GM18858 (cell line): ENCODE data around the gene SLC38A9.
"Not testable (repeated sequence)": the region's sequence is repeated elsewhere in the genome, so short reads cannot be mapped to it uniquely, and the experiment has no call there.

Experiments
- ATAC-seq: cut with Tn5 transposase; IDR thresholded peaks from one replicate; pipeline ENCODE4 v1.9.1; 2021; ENCODE audit not compliant: unreplicated experiment

The SLC38A9 gene

GRCh38 chr5:55712023-55712859 lies at the start of gene SLC38A9:
Gene SLC38A9 (minus strand): TSS chr5:55712324. CDS start chr5:55697958, 14,366 bp downstream.
- ATAC-seq = peak; percentile 99

GRCh38 chr5:55761721-55762120 lies 49.6 kb upstream of the SLC38A9 start:
- ATAC-seq = not testable (repeated sequence)

GRCh38 chr5:55758714-55759113 lies 46.6 kb upstream of the SLC38A9 start:
- no peak for ATAC-seq

GRCh38 chr5:55758231-55758630 lies 46.1 kb upstream of the SLC38A9 start:
- ATAC-seq = no peak

- no peak for ATAC-seq
These were observed 38.4 kb upstream of the SLC38A9 start for GRCh38 chr5:55750499-55750898.

- ATAC-seq = no peak
These were observed 37.9 kb upstream of the SLC38A9 start for GRCh38 chr5:55750063-55750462.

GRCh38 chr5:55749387-55749786 lies 37.3 kb upstream of the SLC38A9 start:
- ATAC-seq = no peak

GRCh38 chr5:55747778-55748318 lies 35.7 kb upstream of the SLC38A9 start:
- ATAC-seq = no peak

- no peak for ATAC-seq
These were observed 30.7 kb upstream of the SLC38A9 start for GRCh38 chr5:55742778-55743177.

GRCh38 chr5:55737793-55738192 lies 25.7 kb upstream of the SLC38A9 start, which contains the start of gene DDX4:
Gene DDX4 (plus strand): TSS chr5:55738061. CDS start chr5:55738964, 903 bp downstream.
- ATAC-seq = no peak

- ATAC-seq = no peak
These were observed 22.5 kb upstream of the SLC38A9 start for GRCh38 chr5:55734658-55735057.

GRCh38 chr5:55732585-55732984 lies 20.5 kb upstream of the SLC38A9 start:
- ATAC-seq = no peak

- ATAC-seq = no peak
These were observed 19.7 kb upstream of the SLC38A9 start for GRCh38 chr5:55731848-55732247.

- ATAC-seq = no peak
These were observed 12.2 kb upstream of the SLC38A9 start for GRCh38 chr5:55724281-55724680.

- no peak for ATAC-seq
These were observed 8.1 kb upstream of the SLC38A9 start for GRCh38 chr5:55720188-55720703.

- ATAC-seq = not testable (repeated sequence)
These were observed 6.9 kb upstream of the SLC38A9 start for GRCh38 chr5:55719026-55719425.

GRCh38 chr5:55715519-55716078 lies 3.5 kb upstream of the SLC38A9 start:
- no peak for ATAC-seq

- no peak for ATAC-seq
These were observed 2.6 kb upstream of the SLC38A9 start for GRCh38 chr5:55714749-55715148.

GRCh38 chr5:55714339-55714738 lies 2.2 kb upstream of the SLC38A9 start:
- ATAC-seq = no peak

GRCh38 chr5:55713871-55714270 lies 1.7 kb upstream of the SLC38A9 start:
- ATAC-seq = no peak

- no peak for ATAC-seq
These were observed 559 bp downstream of the SLC38A9 start for GRCh38 chr5:55711507-55712022.

- ATAC-seq = no peak
These were observed 3.4 kb downstream of the SLC38A9 start for GRCh38 chr5:55708732-55709131.
